Astrocyte (in vitro differentiated cells and primary cell): ENCODE data around the gene MBOAT7. TPM values are rescaled to one million over a fixed set of nuclear protein-coding genes. Genes with fewer than 3 reads are reported as not detected.
A peak's percentile ranks its signal among the peaks of the same experiment; 100 is the strongest.
"Not testable (repeated sequence)": the region's sequence is repeated elsewhere in the genome, so short reads cannot be mapped to it uniquely, and the experiment has no call there.

Experiments used
- DNase-seq: peaks from one replicate; pipeline ENCODE4 v3.0.0-alpha.2; 2010; ENCODE audit warnings: low read depth
- FAIRE-seq: peaks from 2 replicates; lab custom pipeline; 2011; peaks lifted over from hg19 to GRCh38; lab: Jason Lieb, UNC
- H2AFZ ChIP-seq: 2 replicates; pipeline ENCODE4 v1.6.0; 2012; ENCODE audit warnings: low read depth, low read length, inconsistent platforms
- H3K27ac ChIP-seq: 2 replicates; pipeline ENCODE4 v1.5.1; 2011; ENCODE audit warnings: low read depth, low read length, inconsistent platforms
- H3K27me3 ChIP-seq: 2 replicates; pipeline ENCODE4 v1.6.0; 2011; ENCODE audit warnings: low read length, inconsistent platforms; ENCODE audit not compliant: insufficient read depth
- H3K36me3 ChIP-seq: 2 replicates; pipeline ENCODE4 v1.5.1; 2011; ENCODE audit warnings: low read length, inconsistent platforms; ENCODE audit not compliant: insufficient read depth
- H3K4me1 ChIP-seq: 2 replicates; pipeline ENCODE4 v1.5.1; 2011; ENCODE audit warnings: low read length, inconsistent platforms; ENCODE audit not compliant: insufficient read depth
- H3K4me2 ChIP-seq: 2 replicates; pipeline ENCODE4 v1.6.0; 2012; ENCODE audit warnings: low read length, inconsistent platforms
- H3K4me3 ChIP-seq: 2 replicates; pipeline ENCODE4 v1.5.1; 2011; ENCODE audit warnings: low read depth, mild to moderate bottlenecking, low read length, inconsistent platforms; ENCODE audit not compliant: insufficient read depth
- H3K79me2 ChIP-seq: 2 replicates; pipeline ENCODE4 v1.6.0; 2012; ENCODE audit warnings: mild to moderate bottlenecking, low read length, inconsistent platforms; ENCODE audit not compliant: insufficient read depth
- H3K9ac ChIP-seq: 2 replicates; pipeline ENCODE4 v1.6.0; 2012; ENCODE audit warnings: mild to moderate bottlenecking, low read length, inconsistent platforms
- H3K9me3 ChIP-seq: 2 replicates; pipeline ENCODE4 v1.5.1; 2012; ENCODE audit warnings: low read depth, mild to moderate bottlenecking, low read length, inconsistent platforms; ENCODE audit not compliant: insufficient read depth
- H4K20me1 ChIP-seq: 2 replicates; pipeline ENCODE4 v1.6.0; 2012; ENCODE audit warnings: low read length, inconsistent platforms; ENCODE audit not compliant: insufficient read depth
- H3K27ac Mint-ChIP-seq: one replicate; pipeline ENCODE4 v1.8.0; 2021; ENCODE audit warnings: mild to moderate bottlenecking, mixed read lengths; ENCODE audit not compliant: unreplicated experiment
- H3K27me3 Mint-ChIP-seq: one replicate; pipeline ENCODE4 v1.8.0; 2021; ENCODE audit warnings: low read depth, mixed read lengths; ENCODE audit not compliant: unreplicated experiment
- H3K36me3 Mint-ChIP-seq: one replicate; pipeline ENCODE4 v1.8.0; 2021; ENCODE audit warnings: low read depth, mixed read lengths; ENCODE audit not compliant: unreplicated experiment
- H3K4me1 Mint-ChIP-seq: one replicate; pipeline ENCODE4 v1.8.0; 2021; ENCODE audit warnings: low read depth, mixed read lengths; ENCODE audit not compliant: unreplicated experiment
- H3K4me3 Mint-ChIP-seq: one replicate; pipeline ENCODE4 v1.8.0; 2021; ENCODE audit warnings: mild to moderate bottlenecking, moderate library complexity, mixed read lengths; ENCODE audit not compliant: unreplicated experiment
- H3K9me3 Mint-ChIP-seq: one replicate; pipeline ENCODE4 v1.8.0; 2021; ENCODE audit warnings: mild to moderate bottlenecking, mixed read lengths; ENCODE audit not compliant: unreplicated experiment
- CTCF ChIP-seq: IDR thresholded peaks from 2 replicates; pipeline ENCODE4 v1.5.1; 2011; ENCODE audit warnings: low read depth, mild to moderate bottlenecking, inconsistent platforms, low read length, moderate library complexity; ENCODE audit not compliant: insufficient read depth
- EZH2 ChIP-seq: IDR thresholded peaks from 2 replicates; pipeline ENCODE4 v1.6.1; 2012; ENCODE audit warnings: mild to moderate bottlenecking, low read length, inconsistent platforms; ENCODE audit not compliant: insufficient read depth
- total RNA-seq: library from RNA; stranded (reverse); gene quantifications from 2 replicates; pipeline ENCODE4 v1.2.1, GENCODE V29; 2021

MBOAT7 gene
- total RNA-seq, 1 donor from 2014 or later = 162 TPM

GRCh38 chr19:54196536-54196935, 7.2 kb upstream of the MBOAT7 start:
- Mint-ChIP-seq H3K27me3 (no peaks in the 10 kb centered on the region), H3K4me3 (no peak overlapping the region), H3K9me3 (no peaks in the 10 kb centered on the region), H3K4me1 (peaks cover 7% of the 10 kb centered on the region), H3K27ac (no peak overlapping the region), H3K36me3 (peaks cover 10% of the 10 kb centered on the region)
- Histone ChIP-seq H3K4me3 (no peak overlapping the region), H4K20me1 (peaks cover 22% of the 10 kb centered on the region), H3K27me3 (no peaks in the 10 kb centered on the region), H3K79me2 (peaks cover 36% of the 10 kb centered on the region), H3K36me3 (peaks cover 4% of the 10 kb centered on the region), H3K4me1 (peaks cover 11% of the 10 kb centered on the region), H3K9me3 (no peaks in the 10 kb centered on the region), H3K27ac (no peak overlapping the region), H2AFZ (no peak overlapping the region), H3K9ac (no peak overlapping the region), H3K4me2 (no peak overlapping the region)
- FAIRE-seq (no peak), DNase-seq (no peak)
- TF ChIP-seq EZH2 (no peak), CTCF (no peak)

- H3K4me1 ChIP-seq, H3K27ac ChIP-seq, H3K9me3 Mint-ChIP-seq, H3K36me3 ChIP-seq, H2AFZ ChIP-seq, FAIRE-seq, H3K27me3 Mint-ChIP-seq, H3K4me3 ChIP-seq, H3K36me3 Mint-ChIP-seq, H3K27ac Mint-ChIP-seq, DNase-seq, H3K9ac ChIP-seq, H3K9me3 ChIP-seq, H3K4me3 Mint-ChIP-seq, H3K27me3 ChIP-seq, H3K4me2 ChIP-seq, H3K4me1 Mint-ChIP-seq: not testable (repeated sequence)
- Histone ChIP-seq H4K20me1 (peaks cover 16% of the 10 kb centered on the region), H3K79me2 (peaks cover 23% of the 10 kb centered on the region)
These were observed 5.1 kb upstream of the MBOAT7 start for GRCh38 chr19:54194463-54194862.

- Mint-ChIP-seq H3K27ac (peak overlapping the region; percentile 84), H3K27me3 (no peaks in the 10 kb centered on the region), H3K4me3 (peak overlapping the region; percentile 93), H3K4me1 (peaks cover 7% of the 10 kb centered on the region), H3K9me3 (no peaks in the 10 kb centered on the region), H3K36me3 (peaks cover 8% of the 10 kb centered on the region)
- Histone ChIP-seq H2AFZ (no peak overlapping the region), H3K27ac (no peak overlapping the region), H3K4me3 (no peak overlapping the region), H3K27me3 (no peaks in the 10 kb centered on the region), H3K36me3 (peaks cover 3% of the 10 kb centered on the region), H3K79me2 (peaks cover 34% of the 10 kb centered on the region), H3K9ac (peak overlapping the region; percentile 18), H3K4me1 (peaks cover 14% of the 10 kb centered on the region), H4K20me1 (peaks cover 19% of the 10 kb centered on the region), H3K4me2 (no peak overlapping the region), H3K9me3 (no peaks in the 10 kb centered on the region)
- TF ChIP-seq CTCF (no peak), EZH2 (no peak)
- FAIRE-seq (no peak), DNase-seq (no peak)
These were observed 3.6 kb upstream of the MBOAT7 start for GRCh38 chr19:54193011-54193410.
